ENCODE results near the gene UNCX.

The UNCX gene

GRCh38 chr7:1214516-1214915, 18.2 kb upstream of the UNCX start:
- in situ Hi-C loops (cut with MboI; ENCODE audit: low sequenced_read_pairs): no loop called here

DNA sequence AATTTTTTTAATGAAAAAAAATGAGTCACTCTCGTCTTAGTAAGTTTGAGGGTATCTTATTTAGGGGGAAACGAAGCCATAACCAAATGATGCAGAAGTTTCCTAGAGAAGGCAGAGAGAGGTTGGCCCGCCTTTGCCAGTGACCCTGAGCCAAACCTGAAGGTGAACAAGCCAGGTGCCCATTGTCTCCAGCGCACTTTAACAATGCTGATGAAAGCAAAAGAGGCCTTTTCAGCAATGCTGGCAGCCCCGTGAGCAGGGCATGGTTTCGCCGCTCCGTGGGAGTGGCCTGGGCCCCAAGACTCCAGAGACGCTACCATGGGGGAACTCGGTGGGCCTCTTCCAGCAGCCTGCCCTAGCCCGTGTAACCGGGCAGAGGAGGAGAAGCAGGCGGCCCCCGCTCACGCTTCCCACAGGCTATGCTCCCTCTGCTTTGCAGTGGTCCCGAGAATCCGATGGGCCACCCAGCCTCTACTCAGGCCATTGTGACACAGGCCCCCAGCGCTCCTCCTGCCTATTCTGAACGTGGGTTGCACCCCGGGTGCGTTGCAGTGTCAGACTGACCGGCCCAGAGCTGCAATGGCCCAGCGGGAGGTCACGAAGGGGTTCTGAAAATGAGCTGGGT, 14.0 kb upstream of the UNCX start:
- in situ Hi-C loops (cut with MboI; ENCODE audit: low sequenced_read_pairs): no loop called here

GRCh38 chr7:1219498-1219897, 13.2 kb upstream of the UNCX start:
- in situ Hi-C loops (cut with MboI; ENCODE audit: low sequenced_read_pairs): no loop called here

GRCh38 chr7:1220000-1220726, 12.5 kb upstream of the UNCX start:
- in situ Hi-C loops (cut with MboI; ENCODE audit: low sequenced_read_pairs): no loop called here

- in situ Hi-C loops (cut with MboI; ENCODE audit: low sequenced_read_pairs): no loop called here
These were observed 11.5 kb upstream of the UNCX start for GRCh38 chr7:1220977-1221745.

DNA sequence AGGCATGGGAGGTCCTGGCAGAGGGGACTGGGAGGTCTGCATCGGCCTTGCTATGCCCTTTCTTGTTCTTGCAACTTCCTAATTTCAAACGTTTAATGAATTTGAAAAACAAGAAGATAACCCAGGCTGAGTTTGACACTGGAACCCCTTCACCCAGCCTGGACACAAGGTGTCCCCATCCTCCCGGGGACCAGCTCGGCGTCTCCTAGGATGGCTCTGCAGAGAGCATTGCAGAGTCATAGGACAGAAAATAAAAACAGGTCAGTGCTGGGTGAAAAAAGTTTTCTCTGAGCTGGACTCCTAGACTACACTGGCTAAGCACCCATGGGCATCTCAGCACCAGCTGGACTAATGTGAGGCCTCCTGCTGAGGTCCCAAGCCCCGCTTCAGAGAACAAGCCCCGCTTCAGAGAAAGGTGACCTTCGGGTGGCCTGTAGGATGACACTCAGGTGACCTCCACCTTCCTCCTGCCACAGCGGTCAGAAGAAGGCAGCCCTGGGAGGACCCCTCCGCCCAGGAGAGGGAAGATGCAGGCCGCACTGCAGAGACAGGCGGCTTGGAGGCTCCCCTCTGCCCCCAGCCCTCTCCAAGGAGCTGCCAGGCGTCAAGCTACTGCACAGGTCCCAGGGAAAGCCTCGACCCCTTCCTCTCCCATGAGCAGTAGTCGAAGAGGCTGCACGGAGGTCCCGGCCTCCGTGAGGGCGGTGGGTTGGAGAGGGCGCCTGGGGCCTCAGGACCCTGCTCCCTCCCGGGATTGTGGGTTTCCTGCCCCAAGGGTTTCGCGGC, 9.3 kb upstream of the UNCX start:
- in situ Hi-C loops (cut with MboI; ENCODE audit: low sequenced_read_pairs): no loop called here

DNA sequence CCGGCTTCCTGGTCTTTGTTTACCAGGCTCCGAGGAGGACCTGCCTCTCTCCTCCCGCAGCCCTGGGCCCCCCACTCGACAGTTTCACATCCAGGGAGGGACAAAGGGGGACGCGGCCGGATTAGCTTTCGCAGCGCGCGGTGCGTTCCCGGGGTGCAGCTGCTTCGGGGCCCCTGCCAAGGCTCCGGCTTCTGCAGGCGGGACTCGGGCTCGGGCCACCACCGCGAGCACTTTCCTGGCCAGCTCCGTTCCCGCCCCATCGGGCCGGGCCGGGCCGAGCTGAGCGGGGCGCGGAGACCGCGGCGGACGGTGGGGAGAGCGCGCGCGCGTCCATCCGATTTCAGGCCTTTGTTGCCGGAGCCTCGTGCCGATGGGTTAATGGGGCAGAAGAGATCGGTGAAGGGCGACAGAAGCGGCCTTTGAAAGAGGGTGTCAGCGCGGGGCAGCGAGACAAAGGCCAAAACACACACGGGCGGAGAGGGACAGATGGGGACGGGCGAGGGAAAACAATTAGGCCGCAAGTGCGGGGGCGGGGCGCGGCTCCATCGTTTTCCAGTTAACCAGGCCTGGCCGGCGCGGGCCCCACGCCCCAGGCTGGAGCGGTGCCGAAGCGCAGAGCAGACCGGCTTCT, 8.5 kb upstream of the UNCX start:
- in situ Hi-C loops (cut with MboI; ENCODE audit: low sequenced_read_pairs): no loop called here

DNA sequence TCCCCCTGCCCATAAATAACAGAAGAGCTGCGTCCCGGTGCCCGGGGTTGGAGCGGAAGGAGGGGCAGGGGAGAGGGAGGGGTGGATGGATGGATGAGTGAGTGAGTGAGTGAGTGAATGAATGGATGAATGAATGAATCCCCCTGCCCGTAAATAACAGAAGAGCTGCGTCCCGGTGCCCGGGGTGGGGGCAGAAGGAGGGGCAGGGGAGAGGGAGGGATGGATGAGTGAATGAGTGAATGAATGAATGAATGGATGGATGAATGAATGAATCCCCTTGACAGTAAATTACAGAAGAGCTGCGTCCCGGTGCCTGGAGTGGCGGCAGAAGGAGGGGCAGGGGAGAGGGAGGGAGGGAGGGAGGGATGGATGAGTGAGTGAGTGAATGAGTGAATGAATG, 7.6 kb upstream of the UNCX start:
- in situ Hi-C loops (cut with MboI; ENCODE audit: low sequenced_read_pairs): no loop called here

- in situ Hi-C loops (cut with MboI; ENCODE audit: low sequenced_read_pairs): no loop called here
These were observed 7.1 kb upstream of the UNCX start for GRCh38 chr7:1225441-1226185.

DNA sequence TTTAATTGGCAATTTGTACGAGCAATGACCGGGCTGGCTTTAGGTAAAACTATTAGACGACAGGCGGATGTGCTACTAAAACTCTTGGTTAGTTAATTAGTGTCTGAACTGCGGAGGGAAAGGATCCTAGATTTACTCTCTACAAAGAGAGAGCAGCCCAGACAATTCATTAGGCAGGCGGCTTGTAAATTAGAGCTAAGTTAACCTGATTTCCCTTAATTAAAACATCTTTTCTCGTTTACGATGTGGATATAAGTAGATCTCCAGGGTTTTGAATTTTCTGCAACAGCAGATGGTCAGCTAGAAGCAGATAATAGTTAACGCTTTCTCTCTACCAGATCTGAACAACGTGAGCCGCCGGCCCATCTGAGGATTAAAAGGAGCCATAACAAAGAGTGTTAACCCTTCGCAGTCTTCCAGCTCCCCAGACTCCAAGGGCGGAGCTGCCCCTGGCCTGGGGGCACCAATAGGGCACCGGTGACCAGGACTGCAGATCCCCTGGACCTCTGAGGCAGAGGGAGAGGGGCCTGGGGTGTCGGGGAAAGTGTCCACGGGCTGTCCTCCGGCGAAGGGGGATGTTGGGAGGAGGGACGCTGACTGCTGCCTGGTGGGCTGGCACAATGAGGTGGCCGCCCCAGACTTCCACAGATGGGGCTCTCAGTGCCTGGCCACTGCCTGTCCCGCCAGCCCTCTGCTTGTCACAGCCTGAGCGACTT, 6.3 kb upstream of the UNCX start:
- in situ Hi-C loops (cut with MboI; ENCODE audit: low sequenced_read_pairs): no loop called here

- in situ Hi-C loops (cut with MboI; ENCODE audit: low sequenced_read_pairs): no loop called here
These were observed 5.4 kb upstream of the UNCX start for GRCh38 chr7:1227071-1227804.

- in situ Hi-C loops (cut with MboI; ENCODE audit: low sequenced_read_pairs): no loop called here
These were observed 4.7 kb upstream of the UNCX start for GRCh38 chr7:1227814-1228544.

DNA sequence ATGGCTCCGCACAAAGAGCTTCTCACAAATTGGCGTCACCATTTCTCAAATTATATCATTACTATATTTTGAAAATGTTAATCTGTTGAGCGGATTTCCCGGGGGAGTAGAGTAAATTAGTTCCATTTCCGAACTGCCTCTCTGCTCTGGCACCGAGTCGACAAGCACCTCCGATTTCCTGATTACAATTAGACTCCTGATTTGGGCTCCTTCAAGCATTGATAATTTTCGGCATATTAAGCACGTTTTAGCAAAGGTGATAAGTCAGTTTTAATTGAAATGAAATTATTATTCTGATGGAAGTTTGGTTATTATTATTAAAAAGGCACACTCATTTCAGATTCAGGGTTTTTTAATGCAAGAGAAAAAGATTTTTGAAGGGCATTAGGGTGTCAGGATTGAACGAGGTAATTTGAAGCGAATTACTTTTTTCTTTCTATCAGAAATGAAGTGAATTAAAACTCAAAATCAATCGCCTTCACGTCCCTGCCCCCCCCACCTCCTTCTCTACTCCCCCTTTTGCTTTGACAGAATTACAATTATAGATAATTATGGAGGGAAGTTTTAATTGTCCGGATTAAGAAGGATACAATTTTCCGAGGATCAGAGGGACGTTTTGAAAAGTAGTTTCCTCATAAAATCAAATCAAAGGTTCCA, 4.0 kb upstream of the UNCX start:
- in situ Hi-C loops (cut with MboI; ENCODE audit: low sequenced_read_pairs): no loop called here

- in situ Hi-C loops (cut with MboI; ENCODE audit: low sequenced_read_pairs): no loop called here
These were observed 3.3 kb upstream of the UNCX start for GRCh38 chr7:1229202-1229947.

DNA sequence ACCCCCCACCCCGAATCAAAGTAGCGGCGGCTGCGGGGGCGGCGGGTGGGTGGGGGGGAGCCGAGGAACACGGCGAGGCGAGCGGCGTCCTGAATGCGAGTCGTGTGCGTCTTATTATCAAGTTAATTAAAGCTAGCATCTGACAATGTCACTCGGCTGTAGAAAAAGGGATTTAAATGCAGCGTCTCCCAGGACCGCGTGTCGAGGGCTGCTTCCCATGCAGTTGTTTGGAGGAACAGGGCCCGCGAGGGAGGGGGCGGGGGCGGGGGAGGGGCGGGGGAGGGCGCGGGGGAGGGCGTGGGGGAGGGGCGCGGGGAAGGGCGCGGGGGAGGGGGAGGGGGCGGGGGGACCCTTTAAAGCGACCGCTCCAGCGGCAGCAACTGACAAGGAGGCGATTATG, 2.7 kb upstream of the UNCX start:
- in situ Hi-C loops (cut with MboI; ENCODE audit: low sequenced_read_pairs): no loop called here

DNA sequence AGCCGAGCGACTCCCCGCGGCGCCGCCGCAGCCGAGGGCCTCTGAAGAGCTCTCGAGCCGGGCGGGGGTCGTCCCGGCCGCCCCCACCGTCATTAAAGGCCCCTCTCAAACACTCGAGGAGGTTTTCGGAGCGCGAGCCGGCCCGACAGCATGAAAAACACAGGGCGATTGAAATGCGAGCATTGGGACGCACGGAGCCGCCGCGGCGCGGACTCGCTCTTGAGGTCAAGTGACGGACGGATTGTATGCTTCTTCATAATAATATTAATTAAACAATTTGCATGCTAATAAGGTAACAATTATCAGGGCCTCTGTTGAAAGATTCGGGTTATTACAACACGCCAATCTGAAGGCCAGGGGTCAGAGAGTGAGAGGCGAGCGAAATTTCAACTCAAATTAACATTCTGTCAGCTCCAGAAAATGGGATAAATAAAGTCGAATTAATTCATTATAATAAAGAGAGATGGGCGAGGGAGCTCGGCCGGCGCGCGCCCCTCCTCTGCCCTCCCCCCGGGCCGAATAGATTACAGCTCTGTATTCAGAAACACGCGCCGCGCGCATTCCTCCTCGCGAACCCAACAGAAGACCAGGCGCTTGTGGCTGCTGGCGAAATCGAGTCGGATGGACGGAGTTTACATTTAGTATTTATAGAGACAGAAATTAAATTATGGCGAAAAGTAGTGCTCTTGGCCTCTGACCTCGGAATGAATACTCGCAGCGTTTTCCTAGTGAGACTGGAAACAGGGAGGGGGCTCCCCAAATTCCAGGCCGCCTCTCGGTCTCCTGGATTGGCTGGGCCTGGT, 2.1 kb upstream of the UNCX start:
- in situ Hi-C loops (cut with MboI; ENCODE audit: low sequenced_read_pairs): no loop called here
